ENCODE measurements around the gene SUGP1.
A peak's percentile ranks its signal among the peaks of the same experiment; 100 is the strongest.

The SUGP1 gene

DNA sequence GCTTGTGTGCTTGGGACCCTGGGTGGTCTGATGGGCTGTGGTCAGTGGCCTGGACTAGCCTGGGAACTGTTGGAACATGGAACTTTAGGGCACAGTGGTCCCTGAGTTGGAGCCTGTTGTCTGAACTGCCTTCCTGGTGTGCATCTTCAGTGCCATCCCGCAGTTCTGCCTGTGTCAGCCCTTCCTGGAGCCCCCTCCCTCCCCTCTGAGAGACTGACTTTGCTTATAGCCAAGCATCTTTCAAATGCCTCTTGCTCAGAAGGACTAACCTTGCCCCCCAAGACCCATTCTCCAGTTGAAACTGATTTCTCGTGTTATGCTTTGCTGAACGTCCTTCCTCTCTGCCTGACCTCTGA, 14.7 kb upstream of the SUGP1 start:
- no peak overlapping the region for H3K4me3 ChIP-seq (replicated peaks in 1 of 2; ENCODE audit: low read depth in 2 of 2, low read length in 2 of 2)
- DNase-seq (ENCODE audit: low read depth in 2 of 2), result no peak
- TF ChIP-seq, protein P1, sequence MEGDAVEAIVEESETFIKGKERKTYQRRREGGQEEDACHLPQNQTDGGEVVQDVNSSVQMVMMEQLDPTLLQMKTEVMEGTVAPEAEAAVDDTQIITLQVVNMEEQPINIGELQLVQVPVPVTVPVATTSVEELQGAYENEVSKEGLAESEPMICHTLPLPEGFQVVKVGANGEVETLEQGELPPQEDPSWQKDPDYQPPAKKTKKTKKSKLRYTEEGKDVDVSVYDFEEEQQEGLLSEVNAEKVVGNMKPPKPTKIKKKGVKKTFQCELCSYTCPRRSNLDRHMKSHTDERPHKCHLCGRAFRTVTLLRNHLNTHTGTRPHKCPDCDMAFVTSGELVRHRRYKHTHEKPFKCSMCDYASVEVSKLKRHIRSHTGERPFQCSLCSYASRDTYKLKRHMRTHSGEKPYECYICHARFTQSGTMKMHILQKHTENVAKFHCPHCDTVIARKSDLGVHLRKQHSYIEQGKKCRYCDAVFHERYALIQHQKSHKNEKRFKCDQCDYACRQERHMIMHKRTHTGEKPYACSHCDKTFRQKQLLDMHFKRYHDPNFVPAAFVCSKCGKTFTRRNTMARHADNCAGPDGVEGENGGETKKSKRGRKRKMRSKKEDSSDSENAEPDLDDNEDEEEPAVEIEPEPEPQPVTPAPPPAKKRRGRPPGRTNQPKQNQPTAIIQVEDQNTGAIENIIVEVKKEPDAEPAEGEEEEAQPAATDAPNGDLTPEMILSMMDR (IDR thresholded peaks at IDR 0.05; ENCODE audit: low read depth, low read length), result no peak

DNA sequence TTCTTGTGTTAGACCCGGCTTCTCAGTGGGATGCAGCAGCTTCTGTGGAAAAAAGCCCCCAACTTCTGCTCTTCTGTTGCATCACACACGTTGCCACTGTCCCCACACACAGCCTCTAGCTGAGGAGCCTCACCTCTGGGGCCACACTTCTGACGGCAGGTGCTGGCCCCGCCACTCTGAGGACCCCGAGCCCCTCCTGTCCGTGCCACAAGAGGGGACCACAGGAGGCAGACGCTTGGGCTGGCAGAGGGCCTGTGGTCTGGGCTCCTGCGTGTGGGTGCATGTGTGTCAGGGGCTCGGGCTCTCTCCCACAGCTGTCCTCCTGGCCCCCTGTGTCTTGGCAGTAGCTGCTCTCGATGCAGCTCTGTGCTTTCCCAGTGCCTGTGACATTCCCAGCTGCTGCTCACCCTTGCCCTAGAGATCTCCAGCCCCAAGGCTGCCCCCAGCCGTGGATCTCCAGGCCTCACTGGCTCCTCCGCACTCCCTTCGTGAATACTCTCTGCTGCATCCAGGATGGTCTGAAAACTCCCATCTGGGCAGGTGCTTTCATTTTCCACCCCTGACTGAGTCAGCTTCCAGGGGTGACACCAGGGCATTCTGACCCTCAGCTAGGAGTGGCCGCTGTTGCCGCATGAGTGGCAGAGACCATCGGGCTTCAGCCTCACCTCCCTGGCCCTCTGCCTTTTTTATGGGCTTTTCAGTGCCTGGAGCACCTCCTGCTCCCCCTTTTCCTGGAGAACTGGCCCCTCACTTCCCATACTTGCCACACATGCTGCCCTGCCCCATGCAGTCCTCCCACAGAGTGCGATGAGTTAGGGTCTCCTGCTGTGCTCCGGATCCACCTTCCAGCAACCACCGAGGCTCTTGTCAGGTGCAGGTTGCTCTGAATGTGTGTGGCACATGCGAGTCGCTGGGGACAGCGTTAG, 14.0 kb upstream of the SUGP1 start:
- TF ChIP-seq, protein P1 (IDR thresholded peaks at IDR 0.05; ENCODE audit: low read depth, low read length), result no peak
- H3K4me3 ChIP-seq (replicated peaks in 1 of 2; ENCODE audit: low read depth in 2 of 2, low read length in 2 of 2), result no peak overlapping the region
- DNase-seq (ENCODE audit: low read depth in 2 of 2), result no peak

- DNase-seq (ENCODE audit: low read depth in 2 of 2), result peak in 1 of 2 donors; percentile 34
- no peak overlapping the region for H3K4me3 ChIP-seq (replicated peaks in 1 of 2; ENCODE audit: low read depth in 2 of 2, low read length in 2 of 2)
- TF ChIP-seq, protein P1 (IDR thresholded peaks at IDR 0.05; ENCODE audit: low read depth, low read length), result no peak
These were observed 8.8 kb upstream of the SUGP1 start for GRCh38 chr19:19329126-19329525.

- TF ChIP-seq, protein P1 (IDR thresholded peaks at IDR 0.05; ENCODE audit: low read depth, low read length), result no peak
- DNase-seq (ENCODE audit: low read depth in 2 of 2), result no peak
- no peak overlapping the region for H3K4me3 ChIP-seq (replicated peaks in 1 of 2; ENCODE audit: low read depth in 2 of 2, low read length in 2 of 2)
These were observed 7.4 kb upstream of the SUGP1 start for GRCh38 chr19:19327672-19328071.

GRCh38 chr19:19324059-19324770, 3.9 kb upstream of the SUGP1 start:
- H3K4me3 ChIP-seq (replicated peaks in 1 of 2; ENCODE audit: low read depth in 2 of 2, low read length in 2 of 2), result no peak overlapping the region
- no peak for DNase-seq (ENCODE audit: low read depth in 2 of 2)
- TF ChIP-seq, protein P1 (IDR thresholded peaks at IDR 0.05; ENCODE audit: low read depth, low read length), result no peak

- H3K4me3 ChIP-seq (replicated peaks in 1 of 2; ENCODE audit: low read depth in 2 of 2, low read length in 2 of 2), result peak overlapping the region; percentile 81 to 100
- DNase-seq (ENCODE audit: low read depth in 2 of 2), result no peak
- TF ChIP-seq, protein P1 (IDR thresholded peaks at IDR 0.05; ENCODE audit: low read depth, low read length), result no peak
These were observed 850 bp upstream of the SUGP1 start for GRCh38 chr19:19321141-19321577.
